IMR-90 (cell line): ENCODE results near the gene PPIB.

ENCODE experiments used
- BHLHE40 ChIP-seq: fragments of 150-350 bp; IDR thresholded peaks from 2 replicates; pipeline ENCODE4 v1.6.1; 2016; ENCODE audit warnings: mild to moderate bottlenecking, low read depth, low read length
- CEBPB ChIP-seq: IDR thresholded peaks from 2 replicates; pipeline ENCODE4 v1.6.1; 2012; ENCODE audit warnings: low read depth, low read length, improper control_type of control experiment
- CHD1 ChIP-seq: IDR thresholded peaks from 2 replicates; pipeline ENCODE4 v1.6.1; 2012; ENCODE audit warnings: low read depth, low read length, improper control_type of control experiment
- FOS ChIP-seq: fragments of 150-350 bp; IDR thresholded peaks from 2 replicates; pipeline ENCODE4 v1.6.1; 2016; ENCODE audit warnings: low read depth, low read length
- MAFK ChIP-seq: IDR thresholded peaks from 2 replicates; pipeline ENCODE4 v1.6.1; 2012; ENCODE audit warnings: low read depth, low read length, improper control_type of control experiment
- MAZ ChIP-seq: IDR thresholded peaks from 2 replicates; pipeline ENCODE4 v1.6.1; 2012; ENCODE audit warnings: low read depth, mild to moderate bottlenecking, low read length, improper control_type of control experiment, moderate library complexity, borderline replicate concordance
- POLR2A ChIP-seq: IDR thresholded peaks from 2 replicates; pipeline ENCODE4 v1.6.1; 2012; ENCODE audit warnings: mild to moderate bottlenecking, low read depth, low read length
- RAD21 ChIP-seq: IDR thresholded peaks from 2 replicates; pipeline ENCODE4 v1.6.1; 2012; ENCODE audit warnings: low read length, improper control_type of control experiment
- RFX5 ChIP-seq: IDR thresholded peaks from 2 replicates; pipeline ENCODE4 v1.8.0; 2012; ENCODE audit warnings: low read depth, mild to moderate bottlenecking, low read length, moderate library complexity
- SMC3 ChIP-seq: fragments of 150-350 bp; IDR thresholded peaks from 2 replicates; pipeline ENCODE4 v1.6.1; 2016; ENCODE audit warnings: low read depth, mild to moderate bottlenecking, antibody characterized with exemption, low read length, moderate library complexity
- USF2 ChIP-seq: fragments of 150-350 bp; IDR thresholded peaks from 2 replicates; pipeline ENCODE4 v1.6.1; 2017; ENCODE audit warnings: mild to moderate bottlenecking, antibody characterized with exemption, low read length, low read depth
- TF ChIP-seq, protein P1 (sequence below): conservative IDR thresholded peaks from 2 replicates; pipeline ENCODE4 v1.5.1; 2012; ENCODE audit warnings: mild to moderate bottlenecking, low read depth, low read length, improper control_type of control experiment

DNA sequence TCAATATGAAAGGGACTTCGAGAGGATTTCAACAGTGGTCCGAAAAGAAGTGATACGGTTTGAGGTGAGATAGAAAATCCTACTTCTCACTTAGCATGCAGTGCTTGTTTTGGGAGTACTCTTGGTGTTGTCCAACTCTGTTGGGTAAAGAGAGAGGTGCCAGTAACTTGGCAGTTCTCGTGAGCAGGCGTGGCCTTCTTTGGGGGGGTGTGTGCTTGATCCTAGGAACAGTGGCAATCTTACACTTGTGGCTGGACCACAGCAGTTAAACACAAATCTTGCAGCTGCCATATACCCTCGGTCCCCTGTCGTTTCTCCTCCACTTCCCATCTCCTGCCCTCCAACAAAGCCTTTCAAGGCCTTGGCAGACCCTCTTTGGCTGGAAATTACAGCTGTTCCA is 26.5 kb downstream of the PPIB start:
- no peak for TF ChIP-seq RAD21
- TF ChIP-seq, protein P1, sequence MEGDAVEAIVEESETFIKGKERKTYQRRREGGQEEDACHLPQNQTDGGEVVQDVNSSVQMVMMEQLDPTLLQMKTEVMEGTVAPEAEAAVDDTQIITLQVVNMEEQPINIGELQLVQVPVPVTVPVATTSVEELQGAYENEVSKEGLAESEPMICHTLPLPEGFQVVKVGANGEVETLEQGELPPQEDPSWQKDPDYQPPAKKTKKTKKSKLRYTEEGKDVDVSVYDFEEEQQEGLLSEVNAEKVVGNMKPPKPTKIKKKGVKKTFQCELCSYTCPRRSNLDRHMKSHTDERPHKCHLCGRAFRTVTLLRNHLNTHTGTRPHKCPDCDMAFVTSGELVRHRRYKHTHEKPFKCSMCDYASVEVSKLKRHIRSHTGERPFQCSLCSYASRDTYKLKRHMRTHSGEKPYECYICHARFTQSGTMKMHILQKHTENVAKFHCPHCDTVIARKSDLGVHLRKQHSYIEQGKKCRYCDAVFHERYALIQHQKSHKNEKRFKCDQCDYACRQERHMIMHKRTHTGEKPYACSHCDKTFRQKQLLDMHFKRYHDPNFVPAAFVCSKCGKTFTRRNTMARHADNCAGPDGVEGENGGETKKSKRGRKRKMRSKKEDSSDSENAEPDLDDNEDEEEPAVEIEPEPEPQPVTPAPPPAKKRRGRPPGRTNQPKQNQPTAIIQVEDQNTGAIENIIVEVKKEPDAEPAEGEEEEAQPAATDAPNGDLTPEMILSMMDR = no peak
- TF ChIP-seq USF2 = no peak
- TF ChIP-seq POLR2A = no peak
- no peak for TF ChIP-seq MAFK
- no peak for TF ChIP-seq CEBPB
- TF ChIP-seq CHD1 = no peak
- TF ChIP-seq RFX5 = no peak
- no peak for TF ChIP-seq MAZ
- no peak for TF ChIP-seq SMC3
- TF ChIP-seq FOS = no peak
- no peak for TF ChIP-seq BHLHE40
